Keratinocyte (primary cell): Measurements from ENCODE around the gene ARHGAP28.

Source experiments
- CTCF ChIP-seq, 3 experiments: IDR thresholded peaks in 1 of 3; conservative IDR thresholded peaks in 1 of 3; optimal IDR thresholded peaks in 1 of 3; 2 replicates in 2 of 3; 3 replicates in 1 of 3; pipeline versions ENCODE3 to v1.5.1; 2011; ENCODE audit warnings: low read length in 3 of 3, mild to moderate bottlenecking in 3 of 3, moderate library complexity in 2 of 3, control low read depth in 1 of 3, inconsistent platforms in 1 of 3; ENCODE audit not compliant: insufficient read depth in 2 of 3; ENCODE audit errors: extremely low read depth in 1 of 3
- EZH2 ChIP-seq: IDR thresholded peaks from one replicate; pipeline ENCODE4 v1.6.1; 2012; ENCODE audit warnings: inconsistent platforms, mild to moderate bottlenecking, low read length, moderate library complexity

GRCh38 chr18:6728809-6729246 lies 688 bp upstream of the ARHGAP28 start:
- TF ChIP-seq CTCF (optimal IDR thresholded peaks at IDR 0.05 in 1 of 3, IDR thresholded peaks at IDR 0.05 in 1 of 3, conservative IDR thresholded peaks at IDR 0.05 in 1 of 3; ENCODE audit: extremely low read depth in 1 of 3, insufficient read depth in 2 of 3, low read length in 3 of 3), result no peak
- no peak for TF ChIP-seq EZH2
